IPS-18c (cell line): ENCODE measurements around the gene NAALADL2.

Experiments used
- H3K4me3 ChIP-seq: 2 replicates; pipeline ENCODE4 v1.7.0; 2013; ENCODE audit warnings: low read depth, mild to moderate bottlenecking, low read length, moderate library complexity; ENCODE audit not compliant: insufficient read depth
- H3K9me3 ChIP-seq: one replicate; pipeline ENCODE4 v1.6.1; 2013; ENCODE audit warnings: mild to moderate bottlenecking, low read length, moderate library complexity; ENCODE audit not compliant: control insufficient read depth, insufficient read depth

The NAALADL2 gene

GRCh38 chr3:175274056-175274455 is 414.9 kb downstream of the NAALADL2 start:
- Histone ChIP-seq H3K4me3 (no peak overlapping the region), H3K9me3 (no peaks in the 10 kb centered on the region)

DNA sequence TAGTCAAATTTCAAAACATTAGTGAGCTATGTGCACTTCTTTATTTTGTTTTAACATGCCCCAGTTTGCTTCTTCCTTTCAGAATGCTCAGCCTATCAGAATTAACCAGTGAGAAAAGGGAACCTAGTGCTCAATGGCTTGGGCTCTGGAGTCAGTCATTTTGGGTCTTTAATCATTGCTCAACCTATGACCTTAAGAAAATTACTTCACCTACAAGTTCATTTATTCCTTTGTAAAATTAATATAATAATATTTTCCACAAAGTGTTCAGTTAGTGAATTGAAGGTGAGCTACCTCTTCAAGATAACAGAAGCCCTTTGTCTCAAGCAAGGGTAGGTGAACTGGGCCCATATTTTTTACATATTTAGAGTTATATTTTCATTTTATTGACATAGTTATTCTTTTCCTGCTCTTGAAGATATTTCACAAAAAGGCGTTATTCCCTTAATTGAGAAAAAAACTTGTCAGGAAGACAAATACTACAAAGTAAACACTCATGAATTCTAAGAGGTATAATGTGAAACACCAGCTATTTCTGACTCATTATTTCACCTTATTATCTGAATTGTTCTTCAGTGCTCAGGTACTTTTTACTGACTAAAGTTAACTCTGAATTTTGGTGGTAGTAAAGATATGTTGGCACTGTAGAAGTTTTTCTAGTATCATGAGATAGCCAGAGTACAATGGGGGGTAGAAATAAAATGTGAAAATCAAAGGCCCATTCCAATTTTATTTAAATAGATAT is 415.5 kb downstream of the NAALADL2 start:
- Histone ChIP-seq H3K9me3 (no peaks in the 10 kb centered on the region), H3K4me3 (no peak overlapping the region)

- H3K4me3 ChIP-seq: no peak overlapping the region
- H3K9me3 ChIP-seq: no peaks in the 10 kb centered on the region
Measured at GRCh38 chr3:175278680-175279079, 419.5 kb downstream of the NAALADL2 start.

GRCh38 chr3:175279457-175279856 is 420.3 kb downstream of the NAALADL2 start:
- H3K4me3 ChIP-seq: no peak overlapping the region
- no peaks in the 10 kb centered on the region for H3K9me3 ChIP-seq

DNA sequence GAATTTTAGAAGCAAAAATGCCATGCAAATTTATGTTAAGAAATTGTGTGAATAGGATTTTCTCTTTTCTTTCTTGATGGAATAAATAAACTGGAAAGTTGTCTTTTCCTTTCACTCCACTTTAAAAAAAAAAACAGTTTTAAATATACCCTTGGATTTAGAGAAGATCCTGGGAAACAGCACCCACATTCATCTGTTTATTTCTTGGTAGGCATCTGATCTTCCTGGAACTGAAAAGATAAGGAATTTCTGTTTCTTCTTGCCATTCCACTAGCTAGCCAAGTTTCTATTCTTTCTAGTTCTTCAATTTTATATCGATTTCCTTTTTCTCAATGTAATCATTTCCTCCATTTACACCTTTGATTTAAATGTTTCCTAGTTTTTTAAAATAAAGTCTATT is 420.8 kb downstream of the NAALADL2 start:
- H3K4me3 ChIP-seq: no peak overlapping the region

DNA sequence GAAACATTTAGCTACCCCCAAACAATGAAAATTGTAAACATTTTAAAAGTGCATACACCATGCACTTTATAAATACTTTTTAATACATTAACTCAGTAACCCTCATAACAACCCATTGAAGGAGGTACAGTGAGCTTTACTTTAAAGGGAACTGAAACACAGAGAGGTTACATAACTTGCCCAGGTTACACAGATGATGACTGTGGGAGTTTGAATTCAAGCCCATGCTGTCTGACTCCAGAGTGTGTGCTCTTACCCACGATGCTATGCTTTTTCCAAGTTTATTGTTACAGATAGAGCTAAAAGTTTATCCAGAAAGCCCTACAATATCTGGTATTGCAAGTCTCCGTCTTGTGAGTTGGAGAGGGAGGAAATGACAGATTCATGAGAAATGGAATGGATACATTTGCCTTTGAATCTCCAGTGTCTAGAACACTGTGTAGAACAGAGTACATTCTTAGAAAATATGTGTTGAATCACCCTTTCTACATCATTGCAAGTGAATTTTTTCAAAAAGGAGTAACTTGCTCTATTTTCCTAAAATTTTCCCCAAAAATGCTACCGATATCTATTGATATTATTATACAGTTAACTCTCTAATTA is 428.3 kb downstream of the NAALADL2 start:
- H3K9me3 ChIP-seq: no peaks in the 10 kb centered on the region
- H3K4me3 ChIP-seq: no peak overlapping the region

More for the DNA sequence above, 420.8 kb downstream of the NAALADL2 start:
- no peaks in the 10 kb centered on the region for H3K9me3 ChIP-seq

- no peak overlapping the region for H3K4me3 ChIP-seq
Measured at GRCh38 chr3:175288621-175289020, 429.5 kb downstream of the NAALADL2 start.

GRCh38 chr3:175294793-175295192 is 435.7 kb downstream of the NAALADL2 start:
- Histone ChIP-seq H3K9me3 (no peaks in the 10 kb centered on the region), H3K4me3 (no peak overlapping the region)

More at GRCh38 chr3:175288621-175289020, 429.5 kb downstream of the NAALADL2 start:
- no peaks in the 10 kb centered on the region for H3K9me3 ChIP-seq

DNA sequence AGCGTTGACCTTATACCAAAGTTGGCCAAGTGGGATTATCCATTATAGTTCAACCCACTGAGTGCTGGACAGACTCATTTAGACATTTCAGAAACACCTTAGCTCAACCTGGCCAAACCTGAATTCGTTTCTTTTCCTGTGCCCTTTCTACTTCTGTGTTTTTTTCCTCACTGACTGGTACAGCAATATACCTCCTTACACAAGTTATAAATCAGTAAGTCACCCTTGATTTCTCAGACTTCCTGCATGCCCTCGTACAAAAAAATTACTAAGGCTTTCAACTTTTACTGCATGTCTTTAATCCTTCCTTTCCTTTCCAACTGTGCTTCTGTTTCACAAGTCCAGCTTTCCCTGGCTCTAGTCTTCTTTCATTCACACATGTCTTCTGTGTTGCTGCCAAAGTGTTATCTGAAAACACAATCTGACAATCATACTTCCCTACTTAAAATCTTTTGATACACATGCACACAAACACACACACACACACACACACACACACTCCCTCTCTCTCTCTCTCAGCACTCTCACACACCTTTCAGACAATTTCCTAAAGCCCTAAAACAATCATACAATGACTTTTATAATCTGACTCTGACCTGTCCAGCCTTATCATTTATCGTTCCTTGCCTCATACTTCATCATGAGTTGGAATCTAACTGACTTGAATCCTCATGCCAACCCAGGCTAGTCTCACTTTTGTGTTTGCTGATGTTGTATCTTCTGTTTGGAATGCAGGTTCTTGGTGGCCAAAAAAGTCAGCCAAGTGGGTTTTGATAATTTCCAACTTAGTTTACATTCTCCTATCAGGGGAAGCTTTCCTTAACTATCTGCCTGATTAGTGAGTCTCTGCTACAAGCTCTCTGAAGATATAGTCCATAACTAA is 436.4 kb downstream of the NAALADL2 start:
- H3K9me3 ChIP-seq: no peaks in the 10 kb centered on the region
- H3K4me3 ChIP-seq: no peak overlapping the region

GRCh38 chr3:175297216-175297615 is 438.1 kb downstream of the NAALADL2 start:
- no peak overlapping the region for H3K4me3 ChIP-seq

GRCh38 chr3:175301741-175302140 is 442.6 kb downstream of the NAALADL2 start:
- H3K9me3 ChIP-seq: no peaks in the 10 kb centered on the region
- no peak overlapping the region for H3K4me3 ChIP-seq

More at GRCh38 chr3:175297216-175297615, 438.1 kb downstream of the NAALADL2 start:
- H3K9me3 ChIP-seq: no peaks in the 10 kb centered on the region

DNA sequence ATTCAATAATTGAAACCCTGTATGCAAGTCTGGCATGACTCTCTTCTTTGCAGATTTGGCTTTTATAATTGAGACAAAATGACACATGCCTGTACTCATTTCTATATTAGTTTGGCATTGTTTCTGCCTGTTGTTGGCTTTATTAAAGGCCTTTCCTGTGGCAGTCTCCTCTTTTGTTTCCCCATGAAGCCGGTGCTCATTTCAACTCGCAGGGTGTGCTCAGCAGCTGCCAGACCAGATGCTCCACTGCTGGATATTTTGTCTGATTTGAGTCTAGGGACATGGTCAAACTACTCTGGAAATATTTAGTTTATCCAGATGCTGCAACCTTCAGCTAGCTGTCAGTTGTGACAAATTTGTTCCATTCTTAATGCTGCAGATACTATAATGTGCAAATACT is 445.3 kb downstream of the NAALADL2 start:
- no peaks in the 10 kb centered on the region for H3K9me3 ChIP-seq
- H3K4me3 ChIP-seq: no peak overlapping the region

DNA sequence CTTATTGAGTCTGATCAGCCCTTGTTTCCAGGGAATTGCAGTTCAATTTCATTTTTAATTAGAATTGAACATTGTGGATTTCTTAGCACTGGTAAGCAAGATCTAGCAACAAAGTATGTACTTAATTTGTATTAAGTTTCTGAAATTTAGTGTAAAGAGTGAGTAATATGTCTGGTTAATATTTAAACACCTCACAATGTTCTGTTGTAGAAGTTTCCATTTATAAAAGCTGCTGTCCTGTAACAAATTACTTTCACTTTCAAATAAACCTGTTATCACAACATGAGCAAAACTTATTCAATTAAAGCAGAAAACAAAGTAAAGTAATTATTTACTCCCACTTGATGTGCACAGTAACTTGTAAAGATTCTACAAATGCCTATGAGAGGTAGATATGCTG is 448.5 kb downstream of the NAALADL2 start:
- H3K4me3 ChIP-seq: no peak overlapping the region
- H3K9me3 ChIP-seq: no peaks in the 10 kb centered on the region

DNA sequence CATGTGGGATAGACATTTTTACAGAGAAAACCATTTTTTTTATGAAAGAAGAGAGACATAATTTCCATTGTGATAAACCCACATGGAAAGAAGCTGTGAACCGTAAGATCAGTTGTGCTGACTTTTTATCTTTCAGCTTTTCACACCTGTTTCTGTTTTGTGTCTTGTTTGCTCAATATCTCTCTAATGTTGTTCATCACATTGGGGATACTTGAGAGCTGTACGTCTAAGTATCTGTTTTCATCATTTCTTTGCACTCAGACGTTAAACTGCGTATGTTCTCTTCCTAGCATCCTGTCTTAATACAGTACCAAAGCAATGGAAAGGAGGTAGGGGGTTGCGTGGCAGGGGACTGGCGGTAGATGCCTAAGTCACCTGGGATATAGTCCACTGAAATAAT is 449.0 kb downstream of the NAALADL2 start:
- H3K4me3 ChIP-seq: no peak overlapping the region
- H3K9me3 ChIP-seq: no peaks in the 10 kb centered on the region

DNA sequence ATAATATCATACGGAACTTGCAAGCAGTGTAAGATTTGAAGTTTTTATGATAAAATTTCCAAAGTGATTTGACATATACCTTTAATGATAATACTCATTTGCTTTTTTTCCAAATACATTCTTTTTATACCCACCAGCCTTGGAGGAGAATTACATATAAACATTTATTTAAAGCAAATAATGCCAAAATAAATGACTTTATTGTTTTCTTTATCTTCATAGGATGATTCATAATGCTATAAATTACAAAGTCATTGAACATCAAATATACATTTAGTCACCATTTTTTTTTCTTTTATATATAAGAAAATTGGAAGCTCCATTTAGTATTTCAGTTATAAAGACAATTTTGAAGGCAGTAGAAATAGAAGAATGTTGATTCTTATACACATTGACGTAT is 450.9 kb downstream of the NAALADL2 start:
- no peaks in the 10 kb centered on the region for H3K9me3 ChIP-seq
- no peak overlapping the region for H3K4me3 ChIP-seq

DNA sequence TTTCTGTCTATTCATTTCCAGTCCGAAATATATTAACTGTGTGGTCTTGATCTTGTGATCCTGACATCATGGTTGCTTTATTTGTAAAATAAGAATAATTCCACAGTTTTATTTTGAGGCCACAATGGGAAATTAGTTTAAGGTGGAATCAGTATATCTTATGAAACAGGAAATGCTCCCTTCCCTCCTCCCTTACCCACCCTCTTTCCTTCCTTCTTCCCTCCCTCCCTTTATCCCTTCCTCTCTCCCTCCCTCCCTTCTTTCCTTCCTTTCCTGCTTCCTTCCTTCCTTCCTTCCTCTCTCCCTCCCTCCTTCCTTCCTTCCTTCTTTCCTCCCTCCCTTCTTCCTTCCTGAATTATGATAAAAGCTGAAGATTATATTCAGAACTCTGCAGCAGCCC is 452.3 kb downstream of the NAALADL2 start:
- Histone ChIP-seq H3K9me3 (no peaks in the 10 kb centered on the region), H3K4me3 (no peak overlapping the region)

GRCh38 chr3:175311946-175312345 is 452.8 kb downstream of the NAALADL2 start:
- H3K4me3 ChIP-seq: no peak overlapping the region
- H3K9me3 ChIP-seq: no peaks in the 10 kb centered on the region

- Histone ChIP-seq H3K9me3 (no peaks in the 10 kb centered on the region), H3K4me3 (no peak overlapping the region)
Measured at GRCh38 chr3:175312791-175313190, 453.7 kb downstream of the NAALADL2 start.
